HEK293 (cell line): ENCODE results near the gene NXT1.

Experiments
- CTCF ChIA-PET: fragments of 350-600 bp; formaldehyde crosslinking; extraction: SDS; loops from one replicate; lab custom pipeline; 2021; ENCODE audit warnings: antibody characterized with exemption; lab: Yijun Ruan, JAX
- POLR2A ChIA-PET: fragments of 300-600 bp; formaldehyde crosslinking; extraction: SDS; loops from one replicate; lab custom pipeline; 2020; ENCODE audit warnings: antibody characterized with exemption, inconsistent platforms; lab: Yijun Ruan, JAX
- H3K27ac ChIP-seq: fragments of 200-500 bp; sonication (Bioruptor generic); 2 replicates; pipeline ENCODE4 v1.5.1; 2014; ENCODE audit warnings: low read depth, low read length, control low read depth, inconsistent platforms; ENCODE audit errors: extremely low read depth
- H3K36me3 ChIP-seq, 2 experiments: fragments of 200-500 bp in 1 of 2; sonication (Bioruptor generic) in 1 of 2; 1 replicate in 1 of 2; 2 replicates in 1 of 2; pipeline ENCODE4 v1.5.1; 2014 to 2017; ENCODE audit warnings: inconsistent platforms in 2 of 2, low read length in 2 of 2; ENCODE audit not compliant: control insufficient read depth in 2 of 2, insufficient read depth in 1 of 2
- H3K4me1 ChIP-seq: fragments of 200-500 bp; sonication (Bioruptor generic); 2 replicates; pipeline ENCODE4 v1.5.1; 2014; ENCODE audit warnings: mild to moderate bottlenecking, low read length, inconsistent platforms; ENCODE audit not compliant: control insufficient read depth, insufficient read depth
- H3K4me3 ChIP-seq: 2 replicates; pipeline ENCODE4 v1.5.1; 2011; ENCODE audit warnings: low read depth, mild to moderate bottlenecking, control low read depth, low read length, moderate library complexity
- H3K9me3 ChIP-seq: fragments of 200-500 bp; sonication (Bioruptor generic); 2 replicates; pipeline ENCODE4 v1.5.1; 2014; ENCODE audit warnings: low read depth, low read length, inconsistent platforms; ENCODE audit not compliant: control insufficient read depth, insufficient read depth
- ATF2 ChIP-seq: fragments of 450-650 bp; formaldehyde crosslinking; IDR thresholded peaks from 2 replicates; pipeline ENCODE4 v1.5.1; 2016; ENCODE audit warnings: missing biosample characterization, missing genetic modification characterization, low read depth
- HOXD13 ChIP-seq: sonication (generic); formaldehyde crosslinking; IDR thresholded peaks from 2 replicates; pipeline ENCODE4 v1.8.0; 2022; ENCODE audit warnings: missing genetic modification reagents, borderline replicate concordance
- IKZF3 ChIP-seq: fragments of 450-650 bp; IDR thresholded peaks from 2 replicates; pipeline ENCODE4 v1.5.0; 2018; ENCODE audit warnings: missing biosample characterization, mild to moderate bottlenecking, missing genetic modification characterization, moderate library complexity
- PRDM1 ChIP-seq: fragments of 450-650 bp; formaldehyde crosslinking; IDR thresholded peaks from 2 replicates; pipeline ENCODE4; 2016; ENCODE audit warnings: missing biosample characterization, missing genetic modification characterization
- PRDM2 ChIP-seq: fragments of 450-650 bp; formaldehyde crosslinking; IDR thresholded peaks from 2 replicates; pipeline ENCODE4 v1.5.1; 2016; ENCODE audit warnings: missing biosample characterization, missing genetic modification characterization, borderline replicate concordance
- REPIN1 ChIP-seq: fragments of 450-650 bp; formaldehyde crosslinking; IDR thresholded peaks from 2 replicates; pipeline ENCODE4 v1.5.1; 2017; ENCODE audit warnings: missing biosample characterization, missing genetic modification characterization, low read depth
- SALL2 ChIP-seq: fragments of 450-650 bp; formaldehyde crosslinking; IDR thresholded peaks from 2 replicates; pipeline ENCODE4 v1.5.0; 2017; ENCODE audit warnings: missing biosample characterization, mild to moderate bottlenecking, missing genetic modification characterization, borderline replicate concordance
- ZBTB48 ChIP-seq: fragments of 450-650 bp; formaldehyde crosslinking; IDR thresholded peaks from 2 replicates; pipeline ENCODE4 v1.5.1; 2016; ENCODE audit warnings: missing biosample characterization, missing genetic modification characterization
- ZBTB8A ChIP-seq: fragments of 450-650 bp; formaldehyde crosslinking; IDR thresholded peaks from 2 replicates; pipeline ENCODE4 v1.5.1; 2016; ENCODE audit warnings: missing biosample characterization, missing genetic modification characterization
- ZFP41 ChIP-seq: fragments of 450-650 bp; formaldehyde crosslinking; IDR thresholded peaks from 2 replicates; pipeline ENCODE4 v1.5.1; 2016; ENCODE audit warnings: missing biosample characterization, missing genetic modification characterization, borderline replicate concordance
- ZNF112 ChIP-seq: fragments of 450-650 bp; formaldehyde crosslinking; IDR thresholded peaks from 2 replicates; pipeline ENCODE4 v1.5.0; 2017; ENCODE audit warnings: missing biosample characterization, missing genetic modification characterization
- ZNF169 ChIP-seq: fragments of 450-650 bp; formaldehyde crosslinking; IDR thresholded peaks from 2 replicates; pipeline ENCODE4 v1.5.1; 2016; ENCODE audit warnings: missing biosample characterization, missing genetic modification characterization
- ZNF214 ChIP-seq: fragments of 450-650 bp; formaldehyde crosslinking; IDR thresholded peaks from 2 replicates; pipeline ENCODE4 v1.5.1; 2017; ENCODE audit warnings: missing biosample characterization, mild to moderate bottlenecking, missing genetic modification characterization, borderline replicate concordance
- ZNF239 ChIP-seq: fragments of 450-650 bp; formaldehyde crosslinking; IDR thresholded peaks from 2 replicates; pipeline ENCODE4 v1.5.1; 2016; ENCODE audit warnings: missing biosample characterization, missing genetic modification characterization
- ZNF366 ChIP-seq: fragments of 450-650 bp; formaldehyde crosslinking; conservative IDR thresholded peaks from 2 replicates; pipeline ENCODE4 v1.5.1; 2016; ENCODE audit warnings: missing biosample characterization, missing genetic modification characterization
- ZNF391 ChIP-seq: fragments of 450-650 bp; formaldehyde crosslinking; IDR thresholded peaks from 2 replicates; pipeline ENCODE4 v1.5.1; 2016; ENCODE audit warnings: low read depth, missing biosample characterization, missing genetic modification characterization, borderline replicate concordance
- ZNF426 ChIP-seq: fragments of 450-650 bp; formaldehyde crosslinking; IDR thresholded peaks from 2 replicates; pipeline ENCODE4 v1.5.1; 2017; ENCODE audit warnings: missing biosample characterization, missing genetic modification characterization, mild to moderate bottlenecking, inconsistent platforms, moderate library complexity
- ZNF529 ChIP-seq: fragments of 450-650 bp; formaldehyde crosslinking; IDR thresholded peaks from 2 replicates; pipeline ENCODE4 v1.5.1; 2017; ENCODE audit warnings: missing genetic modification characterization, missing biosample characterization; ENCODE audit not compliant: insufficient replicate concordance
- ZNF549 ChIP-seq: fragments of 450-650 bp; IDR thresholded peaks from 2 replicates; pipeline ENCODE4 v1.5.1; 2018; ENCODE audit warnings: missing biosample characterization, missing genetic modification characterization, mild to moderate bottlenecking, inconsistent platforms, moderate library complexity
- ZNF558 ChIP-seq: fragments of 450-650 bp; formaldehyde crosslinking; IDR thresholded peaks from 2 replicates; pipeline ENCODE4 v1.5.1; 2016; ENCODE audit warnings: missing biosample characterization, missing genetic modification characterization
- ZNF571 ChIP-seq: fragments of 450-650 bp; formaldehyde crosslinking; IDR thresholded peaks from 2 replicates; pipeline ENCODE4 v1.5.0; 2017; ENCODE audit warnings: missing biosample characterization, missing genetic modification characterization
- ZNF596 ChIP-seq: fragments of 450-650 bp; IDR thresholded peaks from 2 replicates; pipeline ENCODE4 v1.5.0; 2018; ENCODE audit warnings: missing biosample characterization, mild to moderate bottlenecking, missing genetic modification characterization, moderate library complexity
- ZNF791 ChIP-seq: fragments of 450-650 bp; formaldehyde crosslinking; IDR thresholded peaks from 2 replicates; pipeline ENCODE4 v1.5.1; 2016; ENCODE audit warnings: missing biosample characterization, missing genetic modification characterization
- ZNF792 ChIP-seq: fragments of 450-650 bp; formaldehyde crosslinking; IDR thresholded peaks from 2 replicates; pipeline ENCODE4 v1.5.1; 2016; ENCODE audit warnings: missing biosample characterization, missing genetic modification characterization
- ZSCAN16 ChIP-seq: fragments of 450-650 bp; formaldehyde crosslinking; IDR thresholded peaks from 2 replicates; pipeline ENCODE4 v1.5.1; 2016; ENCODE audit warnings: missing biosample characterization, missing genetic modification characterization
- ZSCAN23 ChIP-seq: fragments of 450-650 bp; formaldehyde crosslinking; IDR thresholded peaks from 2 replicates; pipeline ENCODE4 v1.5.1; 2016; ENCODE audit warnings: missing biosample characterization, missing genetic modification characterization
- ZSCAN5A ChIP-seq: fragments of 450-650 bp; formaldehyde crosslinking; IDR thresholded peaks from 2 replicates; pipeline ENCODE4 v1.5.1; 2016; ENCODE audit warnings: missing biosample characterization, missing genetic modification characterization

The NXT1 gene

GRCh38 chr20:23365390-23366165, 15.0 kb downstream of the NXT1 start:
- ChIA-PET POLR2A (interaction anchor here (0.6 kb wide), 1 partner anchor 166 kb away, joined by 5 read pairs; no protein-coding TSS in a partner anchor), CTCF (no interaction called here)
- H3K4me1 ChIP-seq: peaks cover 2% of the 10 kb centered on the region; the same call in 1 of the 2 replicates
- no peaks in the 10 kb centered on the region for H3K9me3 ChIP-seq
- H3K4me3 ChIP-seq: no peak overlapping the region
- TF ChIP-seq ZBTB8A (tag by site-specific recombination) (no peak), ZNF426 (tag by site-specific recombination) (no peak), REPIN1 (tag by site-specific recombination) (no peak), ZNF549 (no peak), SALL2 (tag by site-specific recombination) (no peak), ZSCAN5A (no peak), ZSCAN16 (no peak), ZSCAN23 (tag by site-specific recombination) (no peak), ZNF391 (tag by site-specific recombination) (no peak)
- H3K27ac ChIP-seq: no peak overlapping the region
- peaks cover 0 to 63% of the 10 kb centered on the region in 2 experiments; a peak in 2 of 3 replicates for H3K36me3 ChIP-seq

- no peak overlapping the region for H3K27ac ChIP-seq
- H3K4me1 ChIP-seq: peaks cover 2% of the 10 kb centered on the region; the same call in 1 of the 2 replicates
- no peaks in the 10 kb centered on the region for H3K9me3 ChIP-seq
- CTCF ChIA-PET: no interaction called here
- peaks cover 0 to 71% of the 10 kb centered on the region in 2 experiments; a peak in 2 of 3 replicates for H3K36me3 ChIP-seq
- POLR2A ChIA-PET: no interaction called here
- H3K4me3 ChIP-seq: no peak overlapping the region
- no peak for TF ChIP-seq ZNF112
- no peak for TF ChIP-seq PRDM2 (tag by site-specific recombination)
- TF ChIP-seq ATF2: peak; percentile 74; the same call in 1 of the 2 replicates
- 0 out of 2 replicates have a peak, but pooled peaks have one; percentile 15 for TF ChIP-seq PRDM1
- no peak for TF ChIP-seq IKZF3 (tag by site-specific recombination)
- TF ChIP-seq ZNF571 (tag by site-specific recombination): no peak
- TF ChIP-seq ZNF596 (tag by site-specific recombination): no peak
- no peak for TF ChIP-seq ZNF792 (tag by site-specific recombination)
- no peak for TF ChIP-seq ZNF239 (tag by site-specific recombination)
- TF ChIP-seq ZNF169: no peak
- no peak for TF ChIP-seq ZNF214 (tag by site-specific recombination)
- TF ChIP-seq ZNF791 (tag by site-specific recombination): no peak
- TF ChIP-seq ZFP41 (tag by site-specific recombination): no peak
- TF ChIP-seq ZNF366 (tag by site-specific recombination): peak; percentile 32; the same call in 1 of the 2 replicates
- no peak for TF ChIP-seq ZNF558
- no peak for TF ChIP-seq ZNF529
- no peak for TF ChIP-seq ZBTB48 (tag by site-specific recombination)
- TF ChIP-seq HOXD13 (CRISPR knock-in tag): no peak
Measured at GRCh38 chr20:23366384-23366783, 15.8 kb downstream of the NXT1 start.
